Central memory CD8-positive, alpha-beta T cell (primary cell): Measurements from ENCODE around the gene FLNC.

Source experiments
- ATAC-seq: fragments of 150-1000 bp; cut with Tn5 transposase; replicated peaks from 2 replicates; pipeline ENCODE4 v1.10.0; 2022; ENCODE audit warnings: mild to moderate bottlenecking, moderate FRiP score, moderate number of reproducible peaks; ENCODE audit not compliant: poor library complexity, severe bottlenecking; ENCODE audit errors: extremely low read depth
- DNase-seq, 2 donors: peaks; one replicate each; pipeline ENCODE4 v3.0.0; 2021; ENCODE audit warnings: low spot score in 2 of 2
- H3K27ac Mint-ChIP-seq: one replicate; pipeline ENCODE4 v1.8.0; 2022; ENCODE audit warnings: low read depth, mild to moderate bottlenecking, moderate library complexity, mixed read lengths
- H3K27me3 Mint-ChIP-seq: one replicate; pipeline ENCODE4 v1.8.0; 2022; ENCODE audit warnings: mixed read lengths
- H3K36me3 Mint-ChIP-seq: one replicate; pipeline ENCODE4 v1.8.0; 2022; ENCODE audit warnings: mild to moderate bottlenecking, moderate library complexity, mixed read lengths; ENCODE audit not compliant: insufficient read depth
- H3K4me1 Mint-ChIP-seq: one replicate; pipeline ENCODE4 v1.8.0; 2022; ENCODE audit warnings: mixed read lengths
- H3K4me3 Mint-ChIP-seq: one replicate; pipeline ENCODE4 v1.8.0; 2022; ENCODE audit warnings: mild to moderate bottlenecking, moderate library complexity, mixed read lengths
- H3K9me3 Mint-ChIP-seq: one replicate; pipeline ENCODE4 v1.8.0; 2022; ENCODE audit warnings: mixed read lengths

Gene FLNC

GRCh38 chr7:128809363-128809762, 20.8 kb upstream of the FLNC start:
- H3K27ac Mint-ChIP-seq, result no peak overlapping the region
- H3K27me3 Mint-ChIP-seq, result no peaks in the 10 kb centered on the region
- no peaks in the 10 kb centered on the region for H3K9me3 Mint-ChIP-seq
- no peaks in the 10 kb centered on the region for H3K4me1 Mint-ChIP-seq
- no peak overlapping the region for H3K4me3 Mint-ChIP-seq
- H3K36me3 Mint-ChIP-seq, result peaks cover 3% of the 10 kb centered on the region
- no peak for ATAC-seq
- no peak for DNase-seq

- ATAC-seq, result no peak
- H3K27me3 Mint-ChIP-seq, result no peaks in the 10 kb centered on the region
- H3K27ac Mint-ChIP-seq, result no peak overlapping the region
- H3K9me3 Mint-ChIP-seq, result no peaks in the 10 kb centered on the region
- H3K36me3 Mint-ChIP-seq, result no peaks in the 10 kb centered on the region
- H3K4me1 Mint-ChIP-seq, result no peaks in the 10 kb centered on the region
- no peak for DNase-seq
- no peak overlapping the region for H3K4me3 Mint-ChIP-seq
Measured at GRCh38 chr7:128810473-128810872, 19.7 kb upstream of the FLNC start.

DNA sequence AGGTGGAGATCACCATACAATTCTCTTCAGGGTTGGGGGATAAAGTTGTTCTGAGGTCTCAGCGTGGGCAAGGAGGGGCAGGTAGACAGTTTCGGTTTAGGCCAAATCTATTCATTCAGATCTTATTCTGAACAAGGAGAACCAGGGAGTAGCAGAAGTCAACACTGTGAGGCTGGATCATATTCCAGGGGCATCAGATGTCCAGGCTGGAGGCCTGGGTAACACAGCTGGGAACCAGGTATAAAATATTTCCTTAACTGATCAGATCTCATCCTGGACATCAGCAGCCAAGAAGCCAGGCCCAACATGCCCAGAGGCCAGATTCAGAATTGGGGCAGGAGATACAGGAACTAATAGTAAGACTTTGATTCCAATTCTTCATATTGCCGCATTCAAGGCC, 19.2 kb upstream of the FLNC start:
- H3K4me3 Mint-ChIP-seq, result no peak overlapping the region

GRCh38 chr7:128811631-128812430, 18.4 kb upstream of the FLNC start:
- DNase-seq (no peak), ATAC-seq (no peak)
- no peaks in the 10 kb centered on the region for H3K9me3 Mint-ChIP-seq
- H3K27ac Mint-ChIP-seq, result no peak overlapping the region
- no peak overlapping the region for H3K4me3 Mint-ChIP-seq
- no peaks in the 10 kb centered on the region for H3K27me3 Mint-ChIP-seq
- no peaks in the 10 kb centered on the region for H3K36me3 Mint-ChIP-seq
- H3K4me1 Mint-ChIP-seq, result no peaks in the 10 kb centered on the region

More for the DNA sequence above, 19.2 kb upstream of the FLNC start:
- H3K4me1 Mint-ChIP-seq, result no peaks in the 10 kb centered on the region
- H3K9me3 Mint-ChIP-seq, result no peaks in the 10 kb centered on the region
- no peaks in the 10 kb centered on the region for H3K36me3 Mint-ChIP-seq
- DNase-seq (no peak), ATAC-seq (no peak)
- no peaks in the 10 kb centered on the region for H3K27me3 Mint-ChIP-seq
- H3K27ac Mint-ChIP-seq, result no peak overlapping the region

- no peaks in the 10 kb centered on the region for H3K4me1 Mint-ChIP-seq
- H3K27me3 Mint-ChIP-seq, result no peaks in the 10 kb centered on the region
- H3K9me3 Mint-ChIP-seq, result no peaks in the 10 kb centered on the region
- no peak overlapping the region for H3K4me3 Mint-ChIP-seq
- H3K36me3 Mint-ChIP-seq, result no peaks in the 10 kb centered on the region
- no peak for DNase-seq
- H3K27ac Mint-ChIP-seq, result no peak overlapping the region
- no peak for ATAC-seq
Measured at GRCh38 chr7:128812514-128813168, 17.6 kb upstream of the FLNC start.

GRCh38 chr7:128814499-128814898, 15.7 kb upstream of the FLNC start:
- Mint-ChIP-seq H3K4me1 (no peaks in the 10 kb centered on the region), H3K36me3 (no peaks in the 10 kb centered on the region), H3K27me3 (no peaks in the 10 kb centered on the region), H3K4me3 (no peak overlapping the region), H3K9me3 (no peaks in the 10 kb centered on the region), H3K27ac (no peak overlapping the region)
- ATAC-seq (no peak), DNase-seq (no peak)

GRCh38 chr7:128815289-128815942, 14.8 kb upstream of the FLNC start:
- no peak overlapping the region for H3K27ac Mint-ChIP-seq
- no peak overlapping the region for H3K4me3 Mint-ChIP-seq
- no peaks in the 10 kb centered on the region for H3K27me3 Mint-ChIP-seq

DNA sequence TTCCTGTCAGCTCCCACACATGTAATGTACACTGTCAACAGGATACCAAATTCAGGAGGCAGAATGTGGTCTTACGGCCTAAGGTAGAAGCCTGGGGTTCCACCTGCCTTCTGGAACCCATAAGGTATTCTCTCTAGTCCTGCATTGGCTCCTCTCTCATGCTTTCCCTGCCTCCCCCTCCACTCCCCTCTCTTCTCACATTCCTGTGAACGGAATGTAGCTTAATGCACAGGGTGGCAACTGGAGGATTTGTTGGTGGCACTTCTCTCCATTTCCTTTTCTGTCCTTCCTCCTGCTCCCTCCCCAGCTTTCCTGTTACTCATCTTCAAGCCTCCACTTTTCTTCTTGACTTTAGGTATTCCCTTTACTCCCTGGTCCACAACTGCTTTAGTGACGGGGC, 11.5 kb upstream of the FLNC start:
- no peaks in the 10 kb centered on the region for H3K36me3 Mint-ChIP-seq
- no peaks in the 10 kb centered on the region for H3K27me3 Mint-ChIP-seq
- ATAC-seq (no peak), DNase-seq (no peak)
- H3K4me1 Mint-ChIP-seq, result no peaks in the 10 kb centered on the region
- no peak overlapping the region for H3K4me3 Mint-ChIP-seq
- no peaks in the 10 kb centered on the region for H3K9me3 Mint-ChIP-seq
- H3K27ac Mint-ChIP-seq, result no peak overlapping the region

More at GRCh38 chr7:128815289-128815942, 14.8 kb upstream of the FLNC start:
- no peak for ATAC-seq
- Mint-ChIP-seq H3K9me3 (no peaks in the 10 kb centered on the region), H3K4me1 (no peaks in the 10 kb centered on the region), H3K36me3 (no peaks in the 10 kb centered on the region)
- no peak for DNase-seq

- Mint-ChIP-seq H3K9me3 (no peaks in the 10 kb centered on the region), H3K4me3 (no peak overlapping the region), H3K36me3 (no peaks in the 10 kb centered on the region), H3K4me1 (no peaks in the 10 kb centered on the region), H3K27ac (no peak overlapping the region), H3K27me3 (no peaks in the 10 kb centered on the region)
- DNase-seq (no peak), ATAC-seq (no peak)
Measured at GRCh38 chr7:128821724-128822123, 8.5 kb upstream of the FLNC start.

GRCh38 chr7:128826512-128826911, 3.7 kb upstream of the FLNC start:
- ATAC-seq, result no peak
- H3K27me3 Mint-ChIP-seq, result peaks cover 46% of the 10 kb centered on the region
- H3K4me3 Mint-ChIP-seq, result no peak overlapping the region
- peaks cover 7% of the 10 kb centered on the region for H3K4me1 Mint-ChIP-seq
- no peak for DNase-seq
- H3K27ac Mint-ChIP-seq, result no peak overlapping the region
- H3K9me3 Mint-ChIP-seq, result no peaks in the 10 kb centered on the region
- peaks cover 2% of the 10 kb centered on the region for H3K36me3 Mint-ChIP-seq

- H3K36me3 Mint-ChIP-seq, result peaks cover 2% of the 10 kb centered on the region
- no peaks in the 10 kb centered on the region for H3K9me3 Mint-ChIP-seq
- no peak for DNase-seq
- ATAC-seq, result no peak
- peaks cover 7% of the 10 kb centered on the region for H3K4me1 Mint-ChIP-seq
- H3K27me3 Mint-ChIP-seq, result peaks cover 49% of the 10 kb centered on the region
- no peak overlapping the region for H3K4me3 Mint-ChIP-seq
- no peak overlapping the region for H3K27ac Mint-ChIP-seq
Measured at GRCh38 chr7:128826916-128827247, 3.3 kb upstream of the FLNC start.

DNA sequence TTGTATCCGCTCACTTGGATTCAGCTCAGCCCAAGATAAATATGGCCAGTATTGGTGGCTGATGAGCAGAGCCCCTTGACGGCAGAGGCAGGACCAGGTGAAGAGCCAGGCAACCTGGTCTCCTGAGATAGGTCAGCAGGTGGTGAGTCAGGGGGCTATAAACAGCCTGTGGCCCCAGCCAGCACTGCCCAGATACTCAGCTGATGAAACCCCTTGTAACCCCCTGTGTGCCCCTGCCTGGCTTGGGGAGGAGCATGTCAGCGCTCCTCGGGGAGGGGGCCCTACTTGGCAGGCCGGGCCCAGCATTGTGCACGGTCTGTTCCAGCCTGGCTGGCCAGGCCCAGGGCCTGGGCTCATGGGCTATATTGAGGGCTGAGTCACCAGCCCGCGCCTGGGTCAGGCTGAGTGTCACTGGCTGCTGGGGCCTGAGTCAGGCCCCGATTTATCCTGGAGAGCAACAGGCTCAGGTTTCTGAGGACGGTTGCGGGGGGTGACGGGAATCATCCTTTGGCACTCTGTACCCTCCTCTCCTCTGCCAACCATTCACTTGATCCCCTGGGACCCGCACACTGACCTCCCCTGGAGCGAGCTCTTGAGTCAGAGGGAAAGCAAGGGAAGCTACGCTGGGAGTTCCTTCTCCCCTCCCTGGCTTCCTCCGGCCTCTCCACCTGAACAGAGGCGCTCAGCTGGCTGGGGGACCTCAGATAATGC, 2.8 kb upstream of the FLNC start:
- Mint-ChIP-seq H3K4me3 (no peak overlapping the region), H3K36me3 (peaks cover 2% of the 10 kb centered on the region)

More for the DNA sequence above, 2.8 kb upstream of the FLNC start:
- Mint-ChIP-seq H3K4me1 (peaks cover 7% of the 10 kb centered on the region), H3K27ac (no peak overlapping the region), H3K27me3 (peaks cover 54% of the 10 kb centered on the region), H3K9me3 (no peaks in the 10 kb centered on the region)
- ATAC-seq (no peak), DNase-seq (no peak)
